ENCODE data around the gene SLC39A3. TPM values are rescaled to one million over a fixed set of nuclear protein-coding genes. Genes with fewer than 3 reads are reported as not detected.

SLC39A3 gene
- total RNA-seq, 1 experiment from 2014 or later, result 67.6 TPM

- no peak overlapping the region for H3K4me3 ChIP-seq
- H3K9me3 ChIP-seq (replicated peaks), result no peaks in the 10 kb centered on the region
- H3K27ac ChIP-seq, result no peak overlapping the region
- peaks cover 7% of the 10 kb centered on the region for H3K36me3 ChIP-seq
- H3K4me1 ChIP-seq (replicated peaks), result no peaks in the 10 kb centered on the region
- peaks cover 33% of the 10 kb centered on the region for H3K27me3 ChIP-seq (replicated peaks)
- no peak for DNase-seq (ENCODE audit: low read depth in 1 of 2, low spot score in 2 of 2)
Measured at GRCh38 chr19:2728783-2729387, 10.9 kb downstream of the SLC39A3 start.

DNA sequence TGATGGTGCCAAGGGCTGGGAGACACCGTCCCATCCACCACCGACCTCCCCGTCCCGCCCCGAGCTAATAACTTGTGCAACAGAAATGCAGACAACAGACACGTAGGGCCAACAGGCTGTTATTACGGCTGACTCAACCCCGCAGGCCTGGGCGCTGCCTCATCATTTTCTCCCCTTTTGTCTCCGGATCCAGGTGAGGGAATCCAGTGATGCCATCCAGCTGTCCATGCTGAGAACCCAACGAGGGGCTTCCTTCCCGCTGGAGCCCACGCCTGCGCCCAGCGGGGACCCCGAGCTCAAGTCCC, 12.2 kb downstream of the SLC39A3 start:
- H3K4me3 ChIP-seq, result no peak overlapping the region
- H3K36me3 ChIP-seq, result peaks cover 2% of the 10 kb centered on the region
- peaks cover 33% of the 10 kb centered on the region for H3K27me3 ChIP-seq (replicated peaks)
- peak in 1 of 2 experiments; percentile 43 for DNase-seq (ENCODE audit: low read depth in 1 of 2, low spot score in 2 of 2)
- H3K9me3 ChIP-seq (replicated peaks), result no peaks in the 10 kb centered on the region
- H3K4me1 ChIP-seq (replicated peaks), result peaks cover 10% of the 10 kb centered on the region
- no peak overlapping the region for H3K27ac ChIP-seq

DNA sequence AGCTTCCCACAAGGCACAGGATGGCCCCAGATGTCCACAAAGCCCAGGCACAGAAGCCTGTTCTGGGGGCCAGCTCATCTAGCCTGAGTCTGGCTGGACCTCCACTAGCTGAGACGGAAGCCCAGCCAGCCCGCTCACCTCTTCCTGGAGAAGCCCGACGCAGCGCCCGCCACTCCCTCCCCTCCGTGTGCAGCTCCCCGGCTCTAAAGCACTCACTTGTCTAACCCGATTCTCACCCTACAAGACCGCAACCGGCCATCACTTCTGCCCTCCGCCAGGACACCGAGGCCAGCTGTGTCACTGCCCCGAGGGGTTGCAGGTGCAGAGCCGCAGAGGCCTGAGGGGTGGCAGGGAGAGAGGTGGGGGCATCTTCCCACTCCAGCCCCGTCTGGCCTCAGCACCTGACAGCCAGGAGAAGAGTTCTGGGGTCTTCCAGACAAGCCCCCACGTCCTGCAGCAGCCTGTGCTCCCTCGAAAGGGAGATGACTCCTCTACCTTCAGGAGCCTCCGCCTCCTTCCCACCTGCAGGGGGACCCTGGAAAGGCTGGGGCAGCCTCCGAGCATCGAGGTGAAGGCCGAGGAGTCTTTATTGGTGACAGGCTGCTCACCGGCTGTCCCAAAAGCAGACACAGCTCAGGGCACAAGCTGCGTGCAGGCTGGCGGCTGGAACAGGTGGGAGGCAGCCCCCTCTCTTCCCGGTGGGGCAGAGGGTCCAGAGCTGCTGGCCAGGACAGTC, 12.7 kb downstream of the SLC39A3 start:
- Histone ChIP-seq H3K9me3 (replicated peaks) (no peaks in the 10 kb centered on the region), H3K36me3 (no peaks in the 10 kb centered on the region), H3K27me3 (replicated peaks) (peaks cover 36% of the 10 kb centered on the region), H3K4me3 (no peak overlapping the region), H3K27ac (no peak overlapping the region), H3K4me1 (replicated peaks) (peaks cover 11% of the 10 kb centered on the region)
- DNase-seq (ENCODE audit: low read depth in 1 of 2, low spot score in 2 of 2), result peak in 1 of 2 experiments; percentile 42

DNA sequence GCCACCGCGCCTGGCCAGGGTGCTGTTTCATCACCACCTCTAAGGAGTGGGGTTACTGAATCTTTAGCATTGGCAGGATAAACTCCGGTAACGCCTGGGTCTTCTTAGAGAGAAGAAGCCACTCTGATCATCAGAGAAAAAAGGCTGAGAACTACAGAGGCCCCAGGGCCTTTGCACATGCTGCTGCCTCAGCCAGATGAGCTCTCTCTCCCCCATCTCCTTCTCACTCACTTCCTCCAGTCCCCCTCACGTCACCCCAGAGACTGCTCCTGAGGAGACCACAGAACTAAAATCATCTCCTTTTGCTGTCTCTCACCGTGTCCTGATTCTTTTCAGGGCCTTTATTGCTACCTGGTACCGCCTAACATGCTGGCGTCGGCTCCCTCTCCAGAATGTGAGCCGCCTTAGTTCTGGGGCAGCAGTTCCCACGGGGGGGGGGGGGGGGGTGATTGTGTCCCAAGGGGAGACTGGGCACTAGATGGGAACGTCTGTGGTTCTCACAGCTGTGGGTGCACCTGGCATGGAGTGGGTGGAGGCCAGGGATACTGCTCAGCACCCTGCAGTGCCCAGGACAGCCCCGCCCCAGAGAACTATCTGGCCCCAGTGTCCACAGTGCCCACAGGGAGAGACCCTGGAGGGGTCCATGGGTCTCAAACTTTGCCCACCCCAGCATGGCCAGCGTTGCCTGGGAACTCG, 13.5 kb downstream of the SLC39A3 start:
- no peaks in the 10 kb centered on the region for H3K9me3 ChIP-seq (replicated peaks)
- peaks cover 11% of the 10 kb centered on the region for H3K4me1 ChIP-seq (replicated peaks)
- no peak for DNase-seq (ENCODE audit: low read depth in 1 of 2, low spot score in 2 of 2)
- H3K4me3 ChIP-seq, result no peak overlapping the region
- no peak overlapping the region for H3K27ac ChIP-seq
- H3K36me3 ChIP-seq, result no peaks in the 10 kb centered on the region
- peaks cover 43% of the 10 kb centered on the region for H3K27me3 ChIP-seq (replicated peaks)

DNA sequence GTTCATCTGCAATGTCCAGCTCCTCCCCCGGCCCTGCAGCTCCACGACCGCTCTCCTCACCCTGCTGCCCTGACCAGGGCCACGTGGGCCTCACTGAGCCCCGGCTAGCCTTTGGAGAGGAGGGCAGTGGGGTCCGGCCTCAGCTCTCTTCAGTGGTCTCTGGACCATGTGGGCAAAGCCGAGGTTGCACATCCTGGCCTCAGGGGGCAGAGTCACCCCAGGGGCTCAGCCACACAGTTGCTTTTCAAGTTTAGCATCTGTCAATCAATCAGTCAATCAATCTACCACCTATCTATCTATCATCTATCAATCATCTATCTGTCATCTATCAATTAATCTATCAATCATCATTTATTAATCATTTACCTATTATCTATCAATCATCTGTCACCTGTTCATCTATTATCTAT, 15.7 kb downstream of the SLC39A3 start:
- DNase-seq (ENCODE audit: low read depth in 1 of 2, low spot score in 2 of 2), result no peak
- H3K4me1 ChIP-seq (replicated peaks), result peaks cover 11% of the 10 kb centered on the region
- H3K4me3 ChIP-seq, result no peak overlapping the region
- H3K27me3 ChIP-seq (replicated peaks), result peaks cover 54% of the 10 kb centered on the region
- no peak overlapping the region for H3K27ac ChIP-seq
- H3K9me3 ChIP-seq (replicated peaks), result no peaks in the 10 kb centered on the region
- no peaks in the 10 kb centered on the region for H3K36me3 ChIP-seq

DNA sequence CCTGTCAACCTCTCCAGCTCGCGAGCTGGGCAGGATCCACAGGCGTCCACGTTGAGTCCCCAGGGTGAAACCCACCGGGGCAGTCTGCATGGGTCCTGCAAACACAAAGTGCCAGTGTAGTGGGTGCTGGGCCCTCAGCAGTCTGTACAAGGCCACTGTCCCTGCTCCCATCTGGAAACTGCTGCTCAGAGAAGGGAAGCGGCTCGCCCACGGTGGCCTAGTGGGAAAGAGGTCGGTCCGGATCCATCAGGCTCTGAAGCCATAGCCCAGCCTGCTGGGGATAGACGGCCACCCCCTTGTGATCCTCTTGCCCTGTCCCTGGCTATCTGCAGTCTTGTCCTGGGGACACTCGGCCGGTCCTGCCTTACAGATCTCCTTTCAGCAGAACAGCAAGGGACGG, 16.1 kb downstream of the SLC39A3 start:
- H3K27me3 ChIP-seq (replicated peaks), result peaks cover 50% of the 10 kb centered on the region
- H3K4me3 ChIP-seq, result no peak overlapping the region
- DNase-seq (ENCODE audit: low read depth in 1 of 2, low spot score in 2 of 2), result peak in 1 of 2 experiments; percentile 44
- peaks cover 11% of the 10 kb centered on the region for H3K4me1 ChIP-seq (replicated peaks)
- H3K9me3 ChIP-seq (replicated peaks), result no peaks in the 10 kb centered on the region
- no peak overlapping the region for H3K27ac ChIP-seq
- no peaks in the 10 kb centered on the region for H3K36me3 ChIP-seq

DNA sequence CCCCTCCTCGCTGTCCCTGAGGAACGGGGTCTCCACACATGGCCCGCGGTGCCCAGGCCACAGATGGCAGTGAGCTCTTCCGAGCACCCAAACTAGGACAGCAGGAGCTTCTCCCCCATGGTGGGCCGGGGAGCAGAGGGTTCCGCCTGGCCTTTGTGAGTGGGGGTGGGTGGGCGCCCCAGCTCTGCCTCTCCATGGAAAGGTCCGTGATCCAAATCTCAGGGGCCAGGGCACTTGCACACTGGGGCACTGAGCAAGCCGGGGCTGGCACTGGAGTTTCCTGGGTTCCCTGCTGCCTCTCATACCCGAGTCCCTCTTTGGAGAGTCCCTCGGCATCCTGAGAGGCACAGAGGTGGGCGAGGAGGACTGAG, 16.5 kb downstream of the SLC39A3 start:
- Histone ChIP-seq H3K27me3 (replicated peaks) (peaks cover 49% of the 10 kb centered on the region), H3K4me3 (no peak overlapping the region), H3K36me3 (no peaks in the 10 kb centered on the region), H3K4me1 (replicated peaks) (peaks cover 11% of the 10 kb centered on the region), H3K9me3 (replicated peaks) (no peaks in the 10 kb centered on the region), H3K27ac (no peak overlapping the region)
- no peak for DNase-seq (ENCODE audit: low read depth in 1 of 2, low spot score in 2 of 2)

DNA sequence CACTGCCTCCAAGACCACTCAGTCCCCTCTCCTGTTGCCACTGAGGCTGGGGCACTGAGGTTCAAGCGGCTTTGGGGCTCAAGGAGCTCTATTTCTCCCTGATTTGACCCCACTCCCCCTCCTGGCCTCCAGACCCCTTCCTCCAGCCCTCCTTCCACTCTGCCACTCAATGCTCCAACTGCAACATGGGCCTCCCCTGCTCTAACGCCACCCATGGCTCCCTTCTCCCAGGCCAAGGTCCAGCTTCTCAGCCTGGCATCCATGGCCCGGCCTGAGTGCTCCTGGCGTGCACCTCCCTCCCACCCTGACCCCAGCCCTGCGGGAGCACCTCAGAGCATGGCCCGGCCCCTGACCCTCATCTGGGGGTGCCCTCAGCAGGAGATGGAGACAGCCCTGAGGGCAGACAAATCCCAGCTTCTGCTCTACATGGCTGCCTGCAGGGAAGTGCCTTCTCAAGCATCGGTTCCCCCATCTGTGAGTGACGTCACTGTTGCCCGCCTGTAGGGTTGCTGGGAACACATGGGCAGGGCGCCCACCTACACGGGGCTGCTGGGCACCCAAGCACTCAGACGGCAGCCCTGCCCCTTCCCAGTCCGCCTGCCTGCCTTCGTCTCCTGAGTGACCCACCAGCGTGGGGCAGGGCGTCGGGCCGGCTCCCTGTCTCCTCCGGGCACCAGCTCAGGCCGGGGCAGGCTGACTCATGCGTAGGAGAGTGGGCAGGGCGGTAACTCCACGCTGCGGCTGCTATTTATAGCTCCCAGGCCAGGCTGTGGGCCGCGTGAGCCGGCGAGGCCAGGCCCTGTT, 17.1 kb downstream of the SLC39A3 start:
- peak; percentile 62 to 81 for DNase-seq (ENCODE audit: low read depth in 1 of 2, low spot score in 2 of 2)
- H3K4me3 ChIP-seq, result no peak overlapping the region

DNA sequence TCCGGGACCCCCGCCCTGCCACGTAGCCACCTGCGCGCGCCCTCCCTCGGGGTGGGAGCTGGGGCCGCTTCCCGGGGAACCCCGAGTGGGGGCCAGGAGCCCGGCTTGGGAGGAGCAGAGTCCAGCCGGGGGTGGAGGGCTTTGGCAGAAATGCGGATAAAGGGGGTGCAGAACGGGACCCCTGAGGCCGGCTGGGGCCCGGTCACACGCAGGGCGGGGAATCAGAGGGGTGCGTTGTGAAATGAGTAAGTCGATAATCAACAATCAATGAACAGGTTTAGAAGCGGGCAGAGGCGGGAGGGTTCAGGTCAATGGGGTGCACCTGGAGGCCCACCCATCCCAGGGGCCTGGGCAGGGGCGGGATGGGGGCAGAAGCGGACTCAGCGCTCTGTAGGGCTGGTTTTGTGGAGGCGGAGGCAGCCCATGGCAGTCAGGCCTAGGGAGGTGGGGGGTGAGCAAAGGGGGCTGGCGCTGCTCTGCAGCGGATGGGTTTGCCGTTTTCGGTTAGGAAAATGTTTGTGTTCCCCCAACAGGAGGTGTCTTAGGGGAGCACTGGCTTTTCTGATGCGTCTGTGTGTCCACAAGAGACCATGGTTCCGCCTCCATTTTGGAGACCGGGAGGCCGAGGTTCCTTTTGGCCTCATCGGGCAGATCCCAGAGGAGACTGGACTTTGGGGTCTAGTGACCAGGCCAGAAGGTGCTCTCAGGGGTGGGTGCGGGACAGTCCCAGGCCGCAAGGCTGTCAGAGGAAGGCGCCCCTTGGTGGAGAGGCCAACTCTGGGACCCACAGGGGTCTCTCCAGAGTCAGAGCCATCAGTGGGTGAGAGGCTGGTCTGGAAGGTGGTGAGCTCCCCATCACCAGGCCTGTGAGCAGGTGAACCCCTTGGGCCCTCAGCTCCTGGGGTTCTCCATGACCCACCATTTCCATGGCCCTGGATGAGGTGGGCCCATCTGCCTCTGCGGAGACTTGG, 18.0 kb downstream of the SLC39A3 start:
- no peaks in the 10 kb centered on the region for H3K36me3 ChIP-seq
- no peaks in the 10 kb centered on the region for H3K9me3 ChIP-seq (replicated peaks)
- peaks cover 37% of the 10 kb centered on the region for H3K27me3 ChIP-seq (replicated peaks)
- DNase-seq (ENCODE audit: low read depth in 1 of 2, low spot score in 2 of 2), result no peak
- peaks cover 11% of the 10 kb centered on the region for H3K4me1 ChIP-seq (replicated peaks)
- no peak overlapping the region for H3K4me3 ChIP-seq
- H3K27ac ChIP-seq, result no peak overlapping the region

More for the DNA sequence above, 17.1 kb downstream of the SLC39A3 start:
- Histone ChIP-seq H3K36me3 (no peaks in the 10 kb centered on the region), H3K4me1 (replicated peaks) (peaks cover 11% of the 10 kb centered on the region), H3K9me3 (replicated peaks) (no peaks in the 10 kb centered on the region), H3K27ac (no peak overlapping the region), H3K27me3 (replicated peaks) (peaks cover 46% of the 10 kb centered on the region)

GRCh38 chr19:2720777-2721569, 18.8 kb downstream of the SLC39A3 start, which contains the start of gene DIRAS1:
Gene DIRAS1, minus strand, starts transcription at chr19:2721372. Its CDS starts 3,566 bp downstream, at chr19:2717806.
- Histone ChIP-seq H3K4me3 (no peak within 1 kb of the TSS), H3K9me3 (replicated peaks) (peaks cover under 1% of the 10 kb centered on the region; the same call in 1 of the 2 replicates), H3K27me3 (replicated peaks) (peaks cover 31% of the 10 kb centered on the region), H3K4me1 (replicated peaks) (peaks cover 11% of the 10 kb centered on the region), H3K36me3 (no peaks in the 10 kb centered on the region), H3K27ac (no peak within 1 kb of the TSS)
- no peak for DNase-seq (ENCODE audit: low read depth in 1 of 2, low spot score in 2 of 2)

DNA sequence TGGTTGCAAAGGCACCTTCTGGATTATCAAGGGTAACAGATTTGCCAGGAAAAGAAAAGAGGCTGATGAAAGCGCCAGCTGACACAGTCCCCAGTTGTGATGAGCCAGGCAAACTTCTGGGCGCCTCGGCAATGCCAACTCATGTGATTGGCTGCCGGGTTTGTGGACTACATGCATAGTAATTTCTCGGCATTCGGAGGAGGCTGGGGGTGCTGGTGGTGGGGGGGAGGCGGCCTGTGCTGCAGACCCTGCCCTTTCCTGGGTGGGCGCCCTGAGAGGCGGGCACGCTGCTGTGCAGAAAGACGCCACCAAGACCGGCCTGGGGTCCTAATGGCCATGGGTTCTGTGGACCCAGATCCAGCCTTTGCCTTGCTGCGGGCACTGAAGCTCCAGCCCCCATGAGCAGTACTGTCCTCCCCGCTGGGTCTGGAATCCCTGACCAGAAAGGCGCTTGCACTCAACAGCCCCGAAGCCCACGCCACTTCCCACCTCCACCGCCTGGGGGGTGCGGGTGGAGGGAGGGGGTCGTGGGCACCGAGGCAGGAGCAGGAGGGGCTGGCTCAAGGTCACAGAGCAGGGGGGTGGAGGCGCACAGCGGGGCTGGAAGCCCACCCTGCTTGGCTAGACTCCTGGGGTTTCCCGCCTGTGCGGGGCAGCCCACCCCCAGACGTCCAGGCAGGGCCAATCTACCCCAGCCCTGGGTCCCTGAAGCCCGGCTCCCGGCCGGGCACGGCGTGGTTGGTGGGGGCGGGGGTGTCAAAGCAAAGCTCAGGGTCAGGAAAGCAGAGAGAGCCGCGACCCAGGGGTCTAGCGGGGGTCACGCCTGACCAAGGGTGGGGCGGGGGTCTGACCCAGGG, 19.7 kb downstream of the SLC39A3 start:
- Histone ChIP-seq H3K9me3 (replicated peaks) (peaks cover 9% of the 10 kb centered on the region), H3K36me3 (no peaks in the 10 kb centered on the region), H3K4me3 (no peak overlapping the region), H3K27me3 (replicated peaks) (peaks cover 27% of the 10 kb centered on the region), H3K4me1 (replicated peaks) (peaks cover 11% of the 10 kb centered on the region), H3K27ac (no peak overlapping the region)
- DNase-seq (ENCODE audit: low read depth in 1 of 2, low spot score in 2 of 2), result peak in 1 of 2 experiments; percentile 47
